Stimulated activated CD8-positive, alpha-beta memory T cell treated with anti-CD3 and anti-CD28 coated beads, Interleukin-12 subunit alpha, Interleukin-12 subunit beta, amount 100 ng/mL, for 4 hours (primary cell): Measurements from ENCODE around the gene RXRB.
"Not testable (repeated sequence)": the region's sequence is repeated elsewhere in the genome, so short reads cannot be mapped to it uniquely, and the experiment has no call there.

Experiments
- DNase-seq: peaks from one replicate; pipeline ENCODE4 v3.0.0-alpha.2; 2020; ENCODE audit warnings: low read depth

The RXRB gene

GRCh38 chr6:33161354-33162331 lies 38.8 kb downstream of the RXRB start:
- peak; percentile 72 for DNase-seq

GRCh38 chr6:33160728-33161344 lies 39.6 kb downstream of the RXRB start:
- no peak for DNase-seq

GRCh38 chr6:33160096-33160495 lies 40.4 kb downstream of the RXRB start:
- DNase-seq: no peak

- DNase-seq: no peak
Measured at GRCh38 chr6:33156964-33157363, 43.5 kb downstream of the RXRB start.

- no peak for DNase-seq
Measured at GRCh38 chr6:33156561-33156960, 43.9 kb downstream of the RXRB start.

- DNase-seq: no peak
Measured at GRCh38 chr6:33154349-33154748, 46.1 kb downstream of the RXRB start.

GRCh38 chr6:33151050-33151449 lies 49.4 kb downstream of the RXRB start:
- no peak for DNase-seq

- not testable (repeated sequence) for DNase-seq
Measured at GRCh38 chr6:33150560-33150959, 49.9 kb downstream of the RXRB start.

GRCh38 chr6:33147807-33148666 lies 52.4 kb downstream of the RXRB start:
- DNase-seq: no peak

GRCh38 chr6:33144373-33144772 lies 56.1 kb downstream of the RXRB start:
- no peak for DNase-seq
